ENCODE data around the gene HECW1.

The HECW1 gene

GRCh38 chr7:43449577-43449976 is 337.1 kb downstream of the HECW1 start:
- Histone ChIP-seq H3K4me3 (no peak overlapping the region), H3K9me3 (ENCODE audit: low read depth, low read length) (no peaks in the 10 kb centered on the region), H3K9ac (ENCODE audit: insufficient read length) (no peak overlapping the region), H3K27ac (no peak overlapping the region), H3K36me3 (ENCODE audit: insufficient read depth, low read length) (no peaks in the 10 kb centered on the region)
- no peak for DNase-seq (ENCODE audit: low read depth, low spot score)
- TF ChIP-seq EZH2 (IDR thresholded peaks at IDR 0.05) (no peak), POLR2AphosphoS5 (IDR thresholded peaks at IDR 0.05; ENCODE audit: borderline replicate concordance, low read depth, low read length) (no peak)

- TF ChIP-seq FOXP2 (optimal IDR thresholded peaks at IDR 0.05; ENCODE audit: control extremely low read depth, extremely low read length, insufficient read depth), result no peak
- TF ChIP-seq EZH2 (IDR thresholded peaks at IDR 0.05), result no peak
- TF ChIP-seq POLR2AphosphoS5 (IDR thresholded peaks at IDR 0.05; ENCODE audit: borderline replicate concordance, low read depth, low read length), result no peak
Observed at GRCh38 chr7:43450894-43451293, 338.4 kb downstream of the HECW1 start.

GRCh38 chr7:43454936-43455518 is 342.6 kb downstream of the HECW1 start:
- peak; percentile 6 for DNase-seq (ENCODE audit: low read depth, low spot score)

More at GRCh38 chr7:43450894-43451293, 338.4 kb downstream of the HECW1 start:
- Histone ChIP-seq H3K27ac (no peak overlapping the region), H3K4me3 (no peak overlapping the region), H3K9ac (ENCODE audit: insufficient read length) (no peak overlapping the region), H3K9me3 (ENCODE audit: low read depth, low read length) (no peaks in the 10 kb centered on the region), H3K36me3 (ENCODE audit: insufficient read depth, low read length) (no peaks in the 10 kb centered on the region)
- DNase-seq (ENCODE audit: low read depth, low spot score), result no peak

GRCh38 chr7:43456200-43456599 is 343.8 kb downstream of the HECW1 start:
- no peak for DNase-seq (ENCODE audit: low read depth, low spot score)
- no peaks in the 10 kb centered on the region for H3K36me3 ChIP-seq (ENCODE audit: insufficient read depth, low read length)
- no peaks in the 10 kb centered on the region for H3K9me3 ChIP-seq (ENCODE audit: low read depth, low read length)
- H3K27ac ChIP-seq, result no peak overlapping the region
- no peak overlapping the region for H3K9ac ChIP-seq (ENCODE audit: insufficient read length)
- TF ChIP-seq FOXP2 (optimal IDR thresholded peaks at IDR 0.05; ENCODE audit: control extremely low read depth, extremely low read length, insufficient read depth) (no peak), EZH2 (IDR thresholded peaks at IDR 0.05) (no peak), POLR2AphosphoS5 (IDR thresholded peaks at IDR 0.05; ENCODE audit: borderline replicate concordance, low read depth, low read length) (no peak)
- no peak overlapping the region for H3K4me3 ChIP-seq

More at GRCh38 chr7:43454936-43455518, 342.6 kb downstream of the HECW1 start:
- no peak for TF ChIP-seq FOXP2 (optimal IDR thresholded peaks at IDR 0.05; ENCODE audit: control extremely low read depth, extremely low read length, insufficient read depth)
- TF ChIP-seq POLR2AphosphoS5 (IDR thresholded peaks at IDR 0.05; ENCODE audit: borderline replicate concordance, low read depth, low read length), result no peak
- TF ChIP-seq EZH2 (IDR thresholded peaks at IDR 0.05), result no peak
- 0 out of 2 replicates have a peak overlapping the region, but pooled peaks have one; percentile 23 for H3K4me3 ChIP-seq
- no peak overlapping the region for H3K9ac ChIP-seq (ENCODE audit: insufficient read length)
- H3K36me3 ChIP-seq (ENCODE audit: insufficient read depth, low read length), result no peaks in the 10 kb centered on the region
- H3K9me3 ChIP-seq (ENCODE audit: low read depth, low read length), result no peaks in the 10 kb centered on the region
- H3K27ac ChIP-seq, result no peak overlapping the region

- TF ChIP-seq FOXP2 (optimal IDR thresholded peaks at IDR 0.05; ENCODE audit: control extremely low read depth, extremely low read length, insufficient read depth), result no peak
- no peak for TF ChIP-seq EZH2 (IDR thresholded peaks at IDR 0.05)
- no peak for TF ChIP-seq POLR2AphosphoS5 (IDR thresholded peaks at IDR 0.05; ENCODE audit: borderline replicate concordance, low read depth, low read length)
- Histone ChIP-seq H3K9ac (ENCODE audit: insufficient read length) (no peak overlapping the region), H3K36me3 (ENCODE audit: insufficient read depth, low read length) (no peaks in the 10 kb centered on the region), H3K4me3 (no peak overlapping the region), H3K27ac (no peak overlapping the region), H3K9me3 (ENCODE audit: low read depth, low read length) (no peaks in the 10 kb centered on the region)
- no peak for DNase-seq (ENCODE audit: low read depth, low spot score)
Observed at GRCh38 chr7:43458330-43459018, 346.0 kb downstream of the HECW1 start.

- TF ChIP-seq POLR2AphosphoS5 (IDR thresholded peaks at IDR 0.05; ENCODE audit: borderline replicate concordance, low read depth, low read length), result no peak
- no peak for TF ChIP-seq EZH2 (IDR thresholded peaks at IDR 0.05)
- TF ChIP-seq FOXP2 (optimal IDR thresholded peaks at IDR 0.05; ENCODE audit: control extremely low read depth, extremely low read length, insufficient read depth), result no peak
- H3K4me3 ChIP-seq, result no peak overlapping the region
- no peak overlapping the region for H3K9ac ChIP-seq (ENCODE audit: insufficient read length)
- no peak for DNase-seq (ENCODE audit: low read depth, low spot score)
- no peak overlapping the region for H3K27ac ChIP-seq
- no peaks in the 10 kb centered on the region for H3K9me3 ChIP-seq (ENCODE audit: low read depth, low read length)
- H3K36me3 ChIP-seq (ENCODE audit: insufficient read depth, low read length), result no peaks in the 10 kb centered on the region
Observed at GRCh38 chr7:43459019-43459337, 346.5 kb downstream of the HECW1 start.

GRCh38 chr7:43460733-43461348 is 348.4 kb downstream of the HECW1 start:
- no peak overlapping the region for H3K27ac ChIP-seq
- TF ChIP-seq FOXP2 (optimal IDR thresholded peaks at IDR 0.05; ENCODE audit: control extremely low read depth, extremely low read length, insufficient read depth) (no peak), POLR2AphosphoS5 (IDR thresholded peaks at IDR 0.05; ENCODE audit: borderline replicate concordance, low read depth, low read length) (no peak), EZH2 (IDR thresholded peaks at IDR 0.05) (no peak)
- no peak for DNase-seq (ENCODE audit: low read depth, low spot score)
- H3K9me3 ChIP-seq (ENCODE audit: low read depth, low read length), result no peaks in the 10 kb centered on the region
- no peak overlapping the region for H3K9ac ChIP-seq (ENCODE audit: insufficient read length)
- no peaks in the 10 kb centered on the region for H3K36me3 ChIP-seq (ENCODE audit: insufficient read depth, low read length)
- no peak overlapping the region for H3K4me3 ChIP-seq

GRCh38 chr7:43461349-43462024 is 349.0 kb downstream of the HECW1 start:
- no peak overlapping the region for H3K9ac ChIP-seq (ENCODE audit: insufficient read length)
- no peaks in the 10 kb centered on the region for H3K9me3 ChIP-seq (ENCODE audit: low read depth, low read length)
- H3K36me3 ChIP-seq (ENCODE audit: insufficient read depth, low read length), result no peaks in the 10 kb centered on the region
- TF ChIP-seq EZH2 (IDR thresholded peaks at IDR 0.05) (no peak), FOXP2 (optimal IDR thresholded peaks at IDR 0.05; ENCODE audit: control extremely low read depth, extremely low read length, insufficient read depth) (no peak), POLR2AphosphoS5 (IDR thresholded peaks at IDR 0.05; ENCODE audit: borderline replicate concordance, low read depth, low read length) (no peak)
- H3K27ac ChIP-seq, result no peak overlapping the region
- no peak for DNase-seq (ENCODE audit: low read depth, low spot score)
- H3K4me3 ChIP-seq, result no peak overlapping the region

All from SK-N-MC (cell line).